Neural progenitor cell (in vitro differentiated cells): ENCODE data around the gene NRCAM.

Experiments used
- CTCF ChIP-seq: fragments of 200-600 bp; sonication (generic); IDR thresholded peaks from 2 replicates; pipeline ENCODE4 v1.5.1; 2017; ENCODE audit warnings: antibody characterized with exemption, mild to moderate bottlenecking
- EZH2 ChIP-seq: fragments of 200-600 bp; sonication (generic); IDR thresholded peaks from 2 replicates; pipeline ENCODE4 v1.6.1; 2017; ENCODE audit warnings: antibody characterized with exemption, mild to moderate bottlenecking, moderate library complexity

DNA sequence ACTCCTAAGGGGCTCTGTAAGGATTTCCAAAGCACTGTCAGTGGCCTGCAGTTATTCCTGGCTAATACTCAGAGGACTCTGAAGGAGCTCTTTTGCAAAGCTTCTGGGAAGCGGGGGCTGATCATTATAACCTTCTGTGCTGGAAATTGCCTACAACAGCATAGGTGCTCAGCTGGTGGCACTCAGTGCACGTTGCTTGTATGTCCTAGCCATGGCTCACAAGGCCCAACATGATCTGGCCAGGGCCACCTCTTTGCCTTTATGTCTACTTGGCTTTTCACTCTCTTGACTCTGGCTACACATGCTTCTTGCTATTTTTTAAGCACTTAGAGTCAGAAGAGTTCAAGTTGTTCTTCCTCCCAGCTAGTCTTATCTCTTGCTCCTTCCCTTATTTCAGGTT, 343.6 kb downstream of the NRCAM start:
- no peak for TF ChIP-seq CTCF
- TF ChIP-seq EZH2 = no peak
